Mucosa of descending colon (tissue), 3 donors: Measurements from ENCODE around the gene DNAH9. TPM values are rescaled to one million over a fixed set of nuclear protein-coding genes. Genes with fewer than 3 reads are reported as not detected.

Source experiments
- ATAC-seq: fragments of 200-7000 bp; cut with Tn5 transposase; one replicate; pipeline ENCODE4 v1.9.1; 2020; ENCODE audit warnings: mild to moderate bottlenecking, moderate library complexity
- DNase-seq, 3 donors: peaks; one replicate each; pipeline ENCODE4 v3.0.0-alpha.2; 2020
- H3K36me3 ChIP-seq: fragments of 200-600 bp; one replicate; pipeline ENCODE4 v1.8.0; 2021; ENCODE audit warnings: low read depth, mild to moderate bottlenecking
- H3K4me1 ChIP-seq: fragments of 200-600 bp; one replicate; pipeline ENCODE4 v1.8.0; 2021; ENCODE audit warnings: low read depth, mild to moderate bottlenecking
- H3K4me3 ChIP-seq: fragments of 200-600 bp; one replicate; pipeline ENCODE4 v1.8.0; 2021; ENCODE audit warnings: mild to moderate bottlenecking
- H3K9me3 ChIP-seq: fragments of 200-600 bp; one replicate; pipeline ENCODE4 v1.8.0; 2021; ENCODE audit warnings: mild to moderate bottlenecking
- CTCF ChIP-seq: fragments of 200-600 bp; IDR thresholded peaks from one replicate; pipeline ENCODE4 v1.8.0; 2022; ENCODE audit warnings: antibody characterized with exemption, mild to moderate bottlenecking
- intact Hi-C, 2 donors: fragments of 100-400 bp; cut with DNase I in 1 of 2; cut with micrococcal nuclease in 1 of 2; formaldehyde crosslinking; loops; one replicate each; pipeline versions ENCODE4 v1.11.0 to v1.11.1; 2022; cut with DNase I, micrococcal nuclease
- total RNA-seq, 3 donors: library from RNA; stranded (reverse); fragmentation: NEBNext Ultra II Directional in 2 of 3; extraction: Animal tissue kit (Norgen Biotek cat#: 25700) in 2 of 3; gene quantifications; one replicate each; pipeline versions ENCODE4 v1.2.1 to v1.2.4, GENCODE V29; 2021 to 2023
- donor health status: DM: no; HTN: no; CAD: no; lungs with moderate emphysema.
- donor health status: DM: no; HTN: no; CAD: no.
- donor health status: DM: no; HTN: yes; CAD: no.

DNAH9 gene
- total RNA-seq, 3 donors from 2014 or later: 0.41 to 1.5 (median 0.79) TPM

- H3K36me3 ChIP-seq: no peaks in the 10 kb centered on the region
- DNase-seq (no peak), ATAC-seq (no peak)
- no peak overlapping the region for H3K4me3 ChIP-seq
- no peak for TF ChIP-seq CTCF
- no peaks in the 10 kb centered on the region for H3K4me1 ChIP-seq
- intact Hi-C loops: no loop called here
- no peaks in the 10 kb centered on the region for H3K9me3 ChIP-seq
These were observed 44.2 kb upstream of the DNAH9 start for GRCh38 chr17:11554042-11554441.

- Histone ChIP-seq H3K4me1 (no peaks in the 10 kb centered on the region), H3K4me3 (no peak overlapping the region), H3K9me3 (no peaks in the 10 kb centered on the region), H3K36me3 (no peaks in the 10 kb centered on the region)
- no peak for ATAC-seq
- no peak for DNase-seq
- intact Hi-C loops: no loop called here
- no peak for TF ChIP-seq CTCF
These were observed 43.7 kb upstream of the DNAH9 start for GRCh38 chr17:11554542-11554941.

- no peak overlapping the region for H3K4me3 ChIP-seq
- H3K9me3 ChIP-seq: no peaks in the 10 kb centered on the region
- no peak for TF ChIP-seq CTCF
- no peak for DNase-seq
- no peaks in the 10 kb centered on the region for H3K36me3 ChIP-seq
- H3K4me1 ChIP-seq: no peaks in the 10 kb centered on the region
- ATAC-seq: no peak
- intact Hi-C loops: no loop called here
These were observed 42.7 kb upstream of the DNAH9 start for GRCh38 chr17:11555530-11555929.

GRCh38 chr17:11557727-11558452, 40.4 kb upstream of the DNAH9 start:
- intact Hi-C loops: no loop called here
- no peaks in the 10 kb centered on the region for H3K4me1 ChIP-seq
- H3K4me3 ChIP-seq: no peak overlapping the region
- DNase-seq: no peak
- no peak for ATAC-seq
- H3K36me3 ChIP-seq: no peaks in the 10 kb centered on the region
- no peak for TF ChIP-seq CTCF
- H3K9me3 ChIP-seq: no peaks in the 10 kb centered on the region

- H3K4me1 ChIP-seq: no peaks in the 10 kb centered on the region
- intact Hi-C loops: no loop called here
- H3K9me3 ChIP-seq: no peaks in the 10 kb centered on the region
- TF ChIP-seq CTCF: no peak
- no peak for ATAC-seq
- H3K36me3 ChIP-seq: no peaks in the 10 kb centered on the region
- DNase-seq: no peak
- no peak overlapping the region for H3K4me3 ChIP-seq
These were observed 39.5 kb upstream of the DNAH9 start for GRCh38 chr17:11558681-11559234.
